Measurements from ENCODE around the gene TRIM36. TPM values are rescaled to one million over a fixed set of nuclear protein-coding genes. Genes with fewer than 3 reads are reported as not detected.

TRIM36 gene, protein sequence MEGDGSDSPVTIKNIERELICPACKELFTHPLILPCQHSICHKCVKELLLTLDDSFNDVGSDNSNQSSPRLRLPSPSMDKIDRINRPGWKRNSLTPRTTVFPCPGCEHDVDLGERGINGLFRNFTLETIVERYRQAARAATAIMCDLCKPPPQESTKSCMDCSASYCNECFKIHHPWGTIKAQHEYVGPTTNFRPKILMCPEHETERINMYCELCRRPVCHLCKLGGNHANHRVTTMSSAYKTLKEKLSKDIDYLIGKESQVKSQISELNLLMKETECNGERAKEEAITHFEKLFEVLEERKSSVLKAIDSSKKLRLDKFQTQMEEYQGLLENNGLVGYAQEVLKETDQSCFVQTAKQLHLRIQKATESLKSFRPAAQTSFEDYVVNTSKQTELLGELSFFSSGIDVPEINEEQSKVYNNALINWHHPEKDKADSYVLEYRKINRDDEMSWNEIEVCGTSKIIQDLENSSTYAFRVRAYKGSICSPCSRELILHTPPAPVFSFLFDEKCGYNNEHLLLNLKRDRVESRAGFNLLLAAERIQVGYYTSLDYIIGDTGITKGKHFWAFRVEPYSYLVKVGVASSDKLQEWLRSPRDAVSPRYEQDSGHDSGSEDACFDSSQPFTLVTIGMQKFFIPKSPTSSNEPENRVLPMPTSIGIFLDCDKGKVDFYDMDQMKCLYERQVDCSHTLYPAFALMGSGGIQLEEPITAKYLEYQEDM
- 19.4 and 20.1 TPM in 2 replicates for polyA plus RNA-seq (2014; cell fraction: cytosol; rRNA removed)
- polyA plus RNA-seq (2014; cell fraction: nucleus; rRNA removed), result 13.0 and 18.0 TPM in 2 replicates

- DNase-seq (ENCODE audit: low spot score), result peak; percentile 93
Measured at GRCh38 chr5:115169487-115170133, at the start of gene TRIM36. TSS of gene TRIM36 (minus strand) at chr5:115169908. CDS start at chr5:115169634, 274 bp downstream.

- no peak for DNase-seq (ENCODE audit: low spot score)
Measured at GRCh38 chr5:115214541-115214940, 44.8 kb upstream of the TRIM36 start.

- peak; percentile 46 for DNase-seq (ENCODE audit: low spot score)
Measured at GRCh38 chr5:115209279-115209678, 39.6 kb upstream of the TRIM36 start.

- DNase-seq (ENCODE audit: low spot score), result no peak
Measured at GRCh38 chr5:115202952-115203351, 33.2 kb upstream of the TRIM36 start.

DNA sequence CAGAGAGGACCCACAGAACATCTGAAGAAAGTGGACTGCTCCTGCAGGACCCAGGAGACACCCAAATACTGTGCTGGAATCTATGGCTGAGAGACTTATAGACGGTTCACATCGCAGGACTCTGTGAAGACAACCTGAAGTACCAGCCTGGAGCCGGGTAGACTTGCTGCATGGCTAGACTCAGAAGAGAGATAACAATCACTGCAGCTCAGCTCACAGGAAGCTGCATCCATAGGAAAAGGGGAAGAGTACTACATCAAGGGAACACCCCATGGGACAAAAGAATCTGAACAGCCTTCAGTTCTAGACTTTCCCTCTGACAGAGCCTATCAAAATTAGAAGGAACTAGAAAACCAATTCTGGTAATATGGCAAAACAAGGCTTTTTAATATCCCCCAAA, 26.5 kb upstream of the TRIM36 start:
- peak; percentile 45 for DNase-seq (ENCODE audit: low spot score)

DNA sequence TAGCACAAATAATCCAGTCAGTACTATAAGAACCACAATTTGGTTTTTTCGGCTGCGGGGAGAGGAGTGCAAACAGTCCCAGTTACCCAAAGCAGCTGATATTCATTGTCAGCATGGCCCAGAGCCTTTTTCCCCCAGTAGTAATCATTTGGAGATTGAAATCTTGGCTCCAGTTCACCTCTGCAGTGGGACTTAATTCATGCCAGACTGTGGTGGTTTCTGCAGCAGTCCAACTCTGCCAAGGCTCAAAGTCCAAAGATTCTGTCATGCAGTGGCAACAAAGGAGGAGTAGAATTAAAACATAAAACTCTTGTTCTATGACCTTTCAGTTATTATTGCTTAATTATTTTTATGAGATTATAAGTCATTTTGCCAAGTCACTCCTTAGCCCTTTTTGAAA, 25.0 kb upstream of the TRIM36 start:
- no peak for DNase-seq (ENCODE audit: low spot score)

DNA sequence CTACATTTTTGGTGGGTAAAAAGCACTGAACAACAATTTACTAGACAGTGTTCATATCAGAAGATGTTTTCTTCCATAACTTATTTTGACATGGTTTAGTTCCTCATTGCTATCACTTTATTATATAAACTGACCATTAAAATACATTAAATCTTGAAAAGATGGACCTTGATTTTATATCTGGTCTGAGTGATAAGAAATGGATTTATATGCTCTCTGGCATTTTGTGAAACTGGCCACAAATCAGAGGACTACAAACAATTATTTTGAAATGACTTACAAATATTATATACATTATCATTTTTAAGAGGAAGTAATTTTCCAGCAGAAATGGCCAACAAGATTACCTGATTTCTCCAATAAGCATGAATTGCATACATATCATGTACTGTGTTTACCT, 23.6 kb upstream of the TRIM36 start:
- DNase-seq (ENCODE audit: low spot score), result no peak

GRCh38 chr5:115192098-115192497, 22.4 kb upstream of the TRIM36 start:
- DNase-seq (ENCODE audit: low spot score), result no peak

GRCh38 chr5:115191474-115192031, 21.8 kb upstream of the TRIM36 start:
- DNase-seq (ENCODE audit: low spot score), result no peak

DNA sequence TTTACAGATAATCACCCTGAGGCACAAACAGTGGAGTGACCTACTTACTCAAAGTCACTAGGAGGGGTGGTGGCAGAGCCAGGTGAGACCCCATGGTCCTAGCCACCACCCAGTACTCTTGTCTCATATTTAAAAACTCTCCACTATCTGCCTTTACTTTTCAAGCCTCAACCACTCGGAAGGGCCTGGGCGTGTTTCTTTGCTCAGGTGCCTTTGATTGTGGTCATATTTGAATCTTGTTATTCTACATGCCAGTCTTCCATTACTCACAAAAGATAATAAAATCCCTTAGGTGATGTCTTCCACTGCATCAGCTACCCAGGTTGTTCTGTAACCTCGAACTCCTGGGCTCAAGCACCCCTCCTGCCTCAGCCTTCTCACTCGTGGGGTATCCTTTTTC, 20.7 kb upstream of the TRIM36 start:
- DNase-seq (ENCODE audit: low spot score), result no peak

DNA sequence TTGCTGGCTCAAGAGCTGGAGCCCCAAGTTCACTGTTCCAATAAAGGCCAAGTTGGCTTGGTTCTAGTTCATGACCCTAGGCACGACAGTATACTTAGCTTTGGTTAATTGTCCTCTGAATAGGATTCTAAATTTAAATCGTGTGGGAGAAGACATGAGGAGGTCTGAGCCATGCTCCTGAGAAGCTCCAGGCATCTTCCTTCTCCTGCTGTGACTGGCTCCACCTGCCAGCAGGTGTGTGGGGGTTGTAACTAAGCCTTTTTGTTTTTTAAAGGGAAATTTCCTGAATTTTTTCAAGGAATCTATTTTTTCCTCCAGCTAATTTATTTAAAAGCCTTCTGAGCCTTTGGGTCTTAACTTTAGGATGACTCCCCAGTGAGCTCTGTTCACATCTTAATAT, 20.2 kb upstream of the TRIM36 start:
- no peak for DNase-seq (ENCODE audit: low spot score)

DNA sequence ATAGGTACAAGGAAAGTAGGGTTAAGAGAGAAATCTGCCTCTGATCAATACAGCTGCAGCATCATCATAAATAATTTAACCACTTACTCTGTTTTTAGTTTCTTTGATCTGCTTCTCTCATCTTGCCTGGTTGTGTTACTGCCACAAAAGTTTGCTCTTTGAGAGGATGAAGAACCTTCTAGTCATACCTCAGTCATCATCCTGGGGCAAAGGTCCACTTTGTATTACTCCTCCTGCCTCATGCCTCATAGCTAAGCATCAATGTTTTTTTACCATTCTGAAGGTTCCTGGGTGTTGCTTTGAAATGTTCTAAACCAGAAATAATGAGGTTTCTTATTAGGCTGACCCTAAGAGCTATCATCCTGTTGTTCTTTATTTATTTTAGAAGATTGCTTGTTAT, 17.1 kb upstream of the TRIM36 start:
- DNase-seq (ENCODE audit: low spot score), result no peak

GRCh38 chr5:115184770-115185169, 15.1 kb upstream of the TRIM36 start:
- DNase-seq (ENCODE audit: low spot score), result no peak

DNA sequence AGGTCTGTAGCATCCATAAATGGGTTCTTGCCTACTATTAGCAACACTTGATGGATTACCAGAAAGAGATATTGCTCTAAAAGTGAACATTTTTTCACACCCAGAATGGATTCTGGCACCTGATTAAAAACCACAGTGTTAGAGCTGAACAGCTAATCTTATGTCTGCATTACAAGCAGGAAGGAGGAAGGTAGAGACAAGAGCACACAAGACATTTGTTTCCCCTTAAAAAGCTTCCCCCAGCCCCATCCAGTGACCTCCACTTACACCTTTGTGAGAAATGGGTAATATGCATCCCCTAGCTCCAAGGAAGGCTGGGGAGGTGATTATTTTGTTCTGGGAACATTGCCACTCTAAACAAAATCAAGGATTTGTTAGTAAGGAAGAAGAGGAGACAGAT, 12.0 kb upstream of the TRIM36 start:
- DNase-seq (ENCODE audit: low spot score), result no peak

- DNase-seq (ENCODE audit: low spot score), result peak; percentile 81
Measured at GRCh38 chr5:115180165-115180709, 10.5 kb upstream of the TRIM36 start.

DNA sequence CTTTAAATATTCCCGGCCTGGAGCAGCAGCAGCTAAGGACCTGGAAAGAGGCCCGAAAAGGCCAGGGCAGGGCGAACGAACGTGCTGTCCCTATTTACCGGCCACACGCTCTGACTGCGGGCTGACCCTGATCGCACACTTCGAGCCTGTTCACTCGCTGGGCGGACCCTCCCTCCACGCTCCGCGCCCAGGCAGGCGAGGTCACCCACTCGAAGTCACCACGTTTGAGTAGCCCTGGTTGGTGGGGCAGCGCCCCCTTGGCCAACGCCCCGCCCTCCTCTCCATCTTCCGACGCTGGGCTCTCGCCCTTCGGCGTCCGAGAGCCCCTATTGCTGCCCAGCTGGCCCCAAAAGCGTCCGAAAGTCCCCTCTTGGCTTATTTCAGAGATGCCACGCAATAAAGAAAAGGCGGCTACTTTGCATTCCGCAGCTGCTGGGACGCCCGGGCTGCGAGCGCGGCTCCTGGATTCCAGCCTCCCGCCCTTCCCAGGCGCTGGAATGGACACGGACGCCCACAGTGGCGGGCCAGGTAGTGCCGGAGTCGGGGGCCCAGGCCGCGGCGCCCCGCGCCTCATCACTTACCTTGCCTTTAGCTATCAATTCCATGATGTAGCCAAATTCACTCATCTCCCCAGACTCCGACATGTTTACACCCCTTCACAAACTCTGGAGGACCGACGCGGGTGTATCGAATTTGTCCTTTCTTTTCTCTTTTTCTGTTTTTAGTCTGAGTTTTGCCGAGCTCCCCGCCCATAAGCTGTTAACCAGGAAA, 9.9 kb upstream of the TRIM36 start:
- peak; percentile 32 for DNase-seq (ENCODE audit: low spot score)

DNA sequence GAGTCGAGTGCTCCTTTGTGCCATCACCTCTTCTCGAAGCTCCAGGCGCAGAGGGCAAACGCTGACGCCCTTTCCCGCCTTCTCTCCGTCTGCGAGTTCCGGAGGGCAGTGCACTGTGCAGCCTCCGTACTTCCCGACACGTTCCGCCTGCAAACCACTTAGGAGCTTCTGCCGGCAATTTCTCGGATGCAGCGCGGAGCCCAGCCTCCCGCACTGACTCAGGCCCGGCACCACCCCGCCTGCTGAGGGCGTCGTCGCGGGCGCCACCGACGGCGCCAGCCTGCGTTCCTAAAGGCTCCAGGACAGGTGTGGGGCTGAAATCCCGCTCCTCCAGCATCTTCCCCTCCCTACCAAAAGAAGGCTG, 9.3 kb upstream of the TRIM36 start:
- DNase-seq (ENCODE audit: low spot score), result no peak

- no peak for DNase-seq (ENCODE audit: low spot score)
Measured at GRCh38 chr5:115170929-115171510, 1.3 kb upstream of the TRIM36 start.

- DNase-seq (ENCODE audit: low spot score), result no peak
Measured at GRCh38 chr5:115170134-115170928, 623 bp upstream of the TRIM36 start.
